HepG2 (cell line): ENCODE results near the gene FOXK2. TPM values are rescaled to one million over a fixed set of nuclear protein-coding genes. Genes with fewer than 3 reads are reported as not detected.

ENCODE experiments used
- ATM ChIP-seq: fragments of 450-650 bp; IDR thresholded peaks from 2 replicates; pipeline ENCODE4 v1.7.1; 2017; ENCODE audit warnings: mild to moderate bottlenecking, borderline replicate concordance
- ELF3 ChIP-seq: IDR thresholded peaks from 2 replicates; pipeline ENCODE4 v1.6.1; 2016; ENCODE audit warnings: missing genetic modification reagents, missing compliant biosample characterization
- GMEB2 ChIP-seq: IDR thresholded peaks from 2 replicates; pipeline ENCODE4 v1.6.1; 2016; ENCODE audit warnings: missing biosample characterization, missing genetic modification reagents, low read depth
- IKZF1 ChIP-seq: fragments of 450-650 bp; IDR thresholded peaks from 2 replicates; pipeline ENCODE4 v1.7.1; 2016
- KDM3A ChIP-seq: IDR thresholded peaks from 2 replicates; pipeline ENCODE4 v1.6.1; 2018; ENCODE audit warnings: low read depth, missing compliant biosample characterization
- MAZ ChIP-seq, 2 experiments: sonication (generic) in 1 of 2; formaldehyde crosslinking in 1 of 2; IDR thresholded peaks; 2 replicates each; pipeline versions ENCODE4 v1.5.0 to v1.6.1; 2012 to 2020; ENCODE audit warnings: low read depth in 2 of 2, mild to moderate bottlenecking in 2 of 2, borderline replicate concordance in 1 of 2, improper control_type of control experiment in 1 of 2, low read length in 1 of 2, missing genetic modification reagents in 1 of 2, moderate library complexity in 1 of 2
- NR3C1 ChIP-seq: sonication (generic); formaldehyde crosslinking; IDR thresholded peaks from 2 replicates; pipeline ENCODE4 v1.4.0; 2020; ENCODE audit warnings: missing genetic modification reagents
- PHF8 ChIP-seq: sonication (generic); formaldehyde crosslinking; IDR thresholded peaks from 2 replicates; pipeline ENCODE4 v1.5.0; 2020; ENCODE audit warnings: missing genetic modification reagents
- SALL2 ChIP-seq: sonication (generic); formaldehyde crosslinking; IDR thresholded peaks from 2 replicates; pipeline ENCODE4 v1.8.1; 2023; ENCODE audit warnings: mild to moderate bottlenecking, missing genetic modification reagents, inconsistent platforms
- ZBTB43 ChIP-seq: sonication (generic); formaldehyde crosslinking; conservative IDR thresholded peaks from 2 replicates; pipeline ENCODE4 v1.4.0; 2020; ENCODE audit warnings: missing genetic modification reagents
- ZC3H13 ChIP-seq: sonication (generic); formaldehyde crosslinking; IDR thresholded peaks from 2 replicates; pipeline ENCODE4 v1.8.1; 2023; ENCODE audit warnings: mild to moderate bottlenecking, missing genetic modification reagents, moderate library complexity
- ZNF263 ChIP-seq: sonication (generic); formaldehyde crosslinking; IDR thresholded peaks from 2 replicates; pipeline ENCODE4 v1.4.0; 2020; ENCODE audit warnings: missing genetic modification reagents
- ZNF329 ChIP-seq: sonication (generic); formaldehyde crosslinking; IDR thresholded peaks from 2 replicates; pipeline ENCODE4 v1.9.0; 2021; ENCODE audit warnings: low read depth, mild to moderate bottlenecking, missing genetic modification reagents
- ZNF331 ChIP-seq: sonication (generic); formaldehyde crosslinking; IDR thresholded peaks from 2 replicates; pipeline ENCODE4 v1.4.0; 2020; ENCODE audit warnings: missing genetic modification reagents
- ZNF577 ChIP-seq: sonication (generic); formaldehyde crosslinking; IDR thresholded peaks from 2 replicates; pipeline ENCODE4 v1.4.0; 2020; ENCODE audit warnings: mild to moderate bottlenecking, low read depth, missing genetic modification reagents, borderline replicate concordance
- ZNF607 ChIP-seq: sonication (generic); formaldehyde crosslinking; IDR thresholded peaks from 2 replicates; pipeline ENCODE4 v1.5.1; 2020; ENCODE audit warnings: missing genetic modification reagents, mild to moderate bottlenecking, borderline replicate concordance
- ZNF792 ChIP-seq: IDR thresholded peaks from 2 replicates; pipeline ENCODE4 v1.6.1; 2016
- ZSCAN21 ChIP-seq: sonication (generic); formaldehyde crosslinking; IDR thresholded peaks from 2 replicates; pipeline ENCODE4 v1.8.0; 2022; ENCODE audit warnings: mild to moderate bottlenecking, missing genetic modification reagents, moderate library complexity, borderline replicate concordance
- polyA plus RNA-seq, 8 experiments: library from polyadenylated mRNA; depleted of rRNA in 3 of 8; stranded (reverse) in 7 of 8; unstranded in 1 of 8; fragments of >200 nt; fragmentation: Illumina TruSeq in 4 of 8; extraction: Trizol in 4 of 8; gene quantifications; 2 replicates each; pipeline versions ENCODE4 v1.2.1 to v1.2.3, GENCODE V29; 2011 to 2016; ENCODE audit warnings: low read depth in 4 of 8, missing spikeins in 1 of 8, mixed read lengths in 1 of 8; ENCODE audit not compliant: insufficient read depth in 1 of 8
- total RNA-seq, 5 experiments: library from RNA; depleted of rRNA; stranded (reverse); fragments of >200 nt; fragmentation: Illumina TruSeq; extraction: Trizol; gene quantifications; 2 replicates each; pipeline ENCODE4 v1.2.3, GENCODE V29; 2016; ENCODE audit warnings: low read depth in 1 of 5
- TF ChIP-seq, protein P1 (sequence below): sonication (generic); formaldehyde crosslinking; IDR thresholded peaks from 2 replicates; pipeline ENCODE4 v1.4.0; 2020; ENCODE audit warnings: low read depth, mild to moderate bottlenecking, missing genetic modification reagents
- TF ChIP-seq, protein P2 (sequence below): sonication (generic); formaldehyde crosslinking; conservative IDR thresholded peaks from 2 replicates; pipeline ENCODE4 v1.8.0; 2022; ENCODE audit warnings: low read depth, missing genetic modification reagents
- TF ChIP-seq, protein P3 (sequence below): sonication (generic); formaldehyde crosslinking; IDR thresholded peaks from 2 replicates; pipeline ENCODE4 v1.4.0; 2020; ENCODE audit warnings: missing genetic modification reagents

The FOXK2 gene
- total and polyA plus RNA-seq, 2 of the 13 experiments (the other 11 are each of a cell fraction or from before 2014, with no cell fraction given) = 67.1 to 67.2 TPM

GRCh38 chr17:82519971-82520903 lies 705 bp downstream of the FOXK2 start (continued):
- TF ChIP-seq ZNF329 (CRISPR knock-in tag) (0 out of 2 replicates have a peak, but pooled peaks have one; percentile 9), ATM (no peak), SALL2 (CRISPR knock-in tag) (no peak), ZNF792 (CRISPR knock-in tag) (no peak), IKZF1 (no peak), ELF3 (peak; percentile 51; the same call in 1 of the 2 replicates), KDM3A (CRISPR knock-in tag) (no peak), ZBTB43 (no peak), ZSCAN21 (CRISPR knock-in tag) (peak; percentile 66), PHF8 (CRISPR knock-in tag) (peak; percentile 23; the same call in 1 of the 2 replicates), MAZ (IDR thresholded peaks at IDR 0.05; ENCODE audit: borderline replicate concordance, low read depth, low read length) (no peak), MAZ (CRISPR knock-in tag; IDR thresholded peaks at IDR 0.05; ENCODE audit: low read depth) (peak; percentile 26; the same call in 1 of the 2 replicates), ZNF607 (CRISPR knock-in tag) (no peak), GMEB2 (CRISPR knock-in tag) (peak; percentile 16; the same call in 1 of the 2 replicates), NR3C1 (CRISPR knock-in tag) (no peak), ZNF331 (no peak), ZNF263 (no peak), ZC3H13 (no peak), ZNF577 (no peak)
- TF ChIP-seq, protein P1, sequence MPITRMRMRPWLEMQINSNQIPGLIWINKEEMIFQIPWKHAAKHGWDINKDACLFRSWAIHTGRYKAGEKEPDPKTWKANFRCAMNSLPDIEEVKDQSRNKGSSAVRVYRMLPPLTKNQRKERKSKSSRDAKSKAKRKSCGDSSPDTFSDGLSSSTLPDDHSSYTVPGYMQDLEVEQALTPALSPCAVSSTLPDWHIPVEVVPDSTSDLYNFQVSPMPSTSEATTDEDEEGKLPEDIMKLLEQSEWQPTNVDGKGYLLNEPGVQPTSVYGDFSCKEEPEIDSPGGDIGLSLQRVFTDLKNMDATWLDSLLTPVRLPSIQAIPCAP = 0 out of 2 replicates have a peak, but pooled peaks have one; percentile 56
- TF ChIP-seq, protein P2, sequence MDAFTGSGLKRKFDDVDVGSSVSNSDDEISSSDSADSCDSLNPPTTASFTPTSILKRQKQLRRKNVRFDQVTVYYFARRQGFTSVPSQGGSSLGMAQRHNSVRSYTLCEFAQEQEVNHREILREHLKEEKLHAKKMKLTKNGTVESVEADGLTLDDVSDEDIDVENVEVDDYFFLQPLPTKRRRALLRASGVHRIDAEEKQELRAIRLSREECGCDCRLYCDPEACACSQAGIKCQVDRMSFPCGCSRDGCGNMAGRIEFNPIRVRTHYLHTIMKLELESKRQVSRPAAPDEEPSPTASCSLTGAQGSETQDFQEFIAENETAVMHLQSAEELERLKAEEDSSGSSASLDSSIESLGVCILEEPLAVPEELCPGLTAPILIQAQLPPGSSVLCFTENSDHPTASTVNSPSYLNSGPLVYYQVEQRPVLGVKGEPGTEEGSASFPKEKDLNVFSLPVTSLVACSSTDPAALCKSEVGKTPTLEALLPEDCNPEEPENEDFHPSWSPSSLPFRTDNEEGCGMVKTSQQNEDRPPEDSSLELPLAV = no peak
- TF ChIP-seq, protein P3, sequence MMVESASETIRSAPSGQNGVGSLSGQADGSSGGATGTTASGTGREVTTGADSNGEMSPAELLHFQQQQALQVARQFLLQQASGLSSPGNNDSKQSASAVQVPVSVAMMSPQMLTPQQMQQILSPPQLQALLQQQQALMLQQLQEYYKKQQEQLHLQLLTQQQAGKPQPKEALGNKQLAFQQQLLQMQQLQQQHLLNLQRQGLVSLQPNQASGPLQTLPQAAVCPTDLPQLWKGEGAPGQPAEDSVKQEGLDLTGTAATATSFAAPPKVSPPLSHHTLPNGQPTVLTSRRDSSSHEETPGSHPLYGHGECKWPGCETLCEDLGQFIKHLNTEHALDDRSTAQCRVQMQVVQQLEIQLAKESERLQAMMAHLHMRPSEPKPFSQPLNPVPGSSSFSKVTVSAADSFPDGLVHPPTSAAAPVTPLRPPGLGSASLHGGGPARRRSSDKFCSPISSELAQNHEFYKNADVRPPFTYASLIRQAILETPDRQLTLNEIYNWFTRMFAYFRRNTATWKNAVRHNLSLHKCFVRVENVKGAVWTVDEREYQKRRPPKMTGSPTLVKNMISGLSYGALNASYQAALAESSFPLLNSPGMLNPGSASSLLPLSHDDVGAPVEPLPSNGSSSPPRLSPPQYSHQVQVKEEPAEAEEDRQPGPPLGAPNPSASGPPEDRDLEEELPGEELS = no peak; the same call in 1 of the 2 replicates
